ENCODE results near the gene TUT1. TPM values are rescaled to one million over a fixed set of nuclear protein-coding genes. Genes with fewer than 3 reads are reported as not detected.

Gene TUT1
- total and polyA plus RNA-seq, 2 donors from 2014 or later = 18.7 to 29.5 TPM

- DNase-seq (no peak), FAIRE-seq (no peak)
- Histone ChIP-seq H3K9me3 (ENCODE audit: control insufficient read depth in 2 of 3, insufficient read depth in 1 of 3, low read length in 3 of 3) (no peaks in the 10 kb centered on the region), H3K36me3 (ENCODE audit: control insufficient read depth in 2 of 3, insufficient read depth in 3 of 3, low read length in 3 of 3) (no peaks in the 10 kb centered on the region), H3K27me3 (ENCODE audit: control insufficient read depth, insufficient read depth, low read length) (no peaks in the 10 kb centered on the region), H3K4me3 (ENCODE audit: low read length in 3 of 3) (peak overlapping the region in 2 of 3 donors; percentile 2 to 90), H3K9ac (ENCODE audit: low read length in 3 of 3) (peak overlapping the region in 2 of 3 donors; percentile 13 to 93), H3K4me1 (ENCODE audit: control insufficient read depth in 2 of 3, insufficient read depth in 2 of 3, low read depth in 1 of 3, low read length in 3 of 3) (peaks cover 0 to 59% (median 34%) of the 10 kb centered on the region in 3 donors), H3K27ac (ENCODE audit: low read depth in 2 of 2, low read length in 2 of 2) (peak overlapping the region; percentile 97 to 99)
- TF ChIP-seq CTCF (IDR thresholded peaks at IDR 0.05; ENCODE audit: borderline replicate concordance, extremely low read depth, insufficient read depth) = no peak
- intact Hi-C loops (cut with DNase I) = loop anchor here (10.0 kb wide), 1 partner anchor 117 kb away; no protein-coding TSS in a partner anchor
Observed at GRCh38 chr11:62542111-62542745, 49.1 kb downstream of the TUT1 start.

GRCh38 chr11:62540804-62541701 lies 50.3 kb downstream of the TUT1 start:
- Histone ChIP-seq H3K9me3 (ENCODE audit: control insufficient read depth in 2 of 3, insufficient read depth in 1 of 3, low read length in 3 of 3) (no peaks in the 10 kb centered on the region), H3K27me3 (ENCODE audit: control insufficient read depth, insufficient read depth, low read length) (no peaks in the 10 kb centered on the region), H3K4me3 (ENCODE audit: low read length in 3 of 3) (peak overlapping the region in 2 of 3 donors; percentile 2 to 6), H3K36me3 (ENCODE audit: control insufficient read depth in 2 of 3, insufficient read depth in 3 of 3, low read length in 3 of 3) (no peaks in the 10 kb centered on the region), H3K4me1 (ENCODE audit: control insufficient read depth in 2 of 3, insufficient read depth in 2 of 3, low read depth in 1 of 3, low read length in 3 of 3) (peaks cover 0 to 61% (median 34%) of the 10 kb centered on the region in 3 donors), H3K9ac (ENCODE audit: low read length in 3 of 3) (peak overlapping the region in 1 of 3 donors; percentile 43), H3K27ac (ENCODE audit: low read depth in 2 of 2, low read length in 2 of 2) (peak overlapping the region; percentile 35 to 58)
- intact Hi-C loops (cut with DNase I) = loop anchor here (10.0 kb wide), 1 partner anchor 116 kb away; no protein-coding TSS in a partner anchor
- no peak for TF ChIP-seq CTCF (IDR thresholded peaks at IDR 0.05; ENCODE audit: borderline replicate concordance, extremely low read depth, insufficient read depth)
- FAIRE-seq = no peak
- DNase-seq = peak in 2 of 5 donors; percentile 42 to 50

- Histone ChIP-seq H3K36me3 (ENCODE audit: control insufficient read depth in 2 of 3, insufficient read depth in 3 of 3, low read length in 3 of 3) (peaks cover 0 to 9% (median under 1%) of the 10 kb centered on the region in 3 donors), H3K4me3 (ENCODE audit: low read length in 3 of 3) (peak overlapping the region in 2 of 3 donors; percentile 10 to 22), H3K27ac (ENCODE audit: low read depth in 2 of 2, low read length in 2 of 2) (peak overlapping the region; percentile 83 to 86), H3K9ac (ENCODE audit: low read length in 3 of 3) (peak overlapping the region in 1 of 3 donors; percentile 63), H3K9me3 (ENCODE audit: control insufficient read depth in 2 of 3, insufficient read depth in 1 of 3, low read length in 3 of 3) (no peaks in the 10 kb centered on the region), H3K4me1 (ENCODE audit: control insufficient read depth in 2 of 3, insufficient read depth in 2 of 3, low read depth in 1 of 3, low read length in 3 of 3) (peaks cover 0 to 64% (median 34%) of the 10 kb centered on the region in 3 donors), H3K27me3 (ENCODE audit: control insufficient read depth, insufficient read depth, low read length) (no peaks in the 10 kb centered on the region)
- intact Hi-C loops (cut with DNase I) = no loop called here
- FAIRE-seq = no peak
- peak in 4 of 5 donors; percentile 17 to 94 (median 46) for DNase-seq
- TF ChIP-seq CTCF (IDR thresholded peaks at IDR 0.05; ENCODE audit: borderline replicate concordance, extremely low read depth, insufficient read depth) = no peak
Observed at GRCh38 chr11:62539238-62539925, 51.9 kb downstream of the TUT1 start.
